GM18861 (cell line): Measurements from ENCODE around the gene DDR2.
"Not testable (repeated sequence)": the region's sequence is repeated elsewhere in the genome, so short reads cannot be mapped to it uniquely, and the experiment has no call there.

Experiments used
- ATAC-seq: cut with Tn5 transposase; IDR thresholded peaks from one replicate; pipeline ENCODE4 v1.9.1; 2021; ENCODE audit not compliant: unreplicated experiment

The DDR2 gene

DNA sequence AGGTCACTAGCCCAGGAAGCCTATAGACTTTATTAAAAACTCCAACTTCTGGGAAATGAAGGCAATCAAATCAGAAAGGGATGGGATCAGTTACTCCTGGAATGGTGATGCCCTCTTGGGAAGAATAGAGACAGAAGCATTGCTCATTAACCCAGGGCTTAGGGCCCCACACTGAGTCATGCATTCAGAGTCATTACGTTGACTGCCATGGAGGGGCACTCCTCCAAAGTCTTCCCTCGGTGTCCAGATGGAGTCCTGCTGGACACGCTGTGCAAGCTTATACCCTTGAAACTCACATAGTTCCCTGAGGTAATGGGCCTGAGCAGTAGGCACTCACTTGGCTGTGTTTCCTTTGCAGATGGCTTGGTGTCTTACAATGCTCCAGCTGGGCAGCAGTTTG is 123.0 kb downstream of the DDR2 start:
- ATAC-seq, result no peak

DNA sequence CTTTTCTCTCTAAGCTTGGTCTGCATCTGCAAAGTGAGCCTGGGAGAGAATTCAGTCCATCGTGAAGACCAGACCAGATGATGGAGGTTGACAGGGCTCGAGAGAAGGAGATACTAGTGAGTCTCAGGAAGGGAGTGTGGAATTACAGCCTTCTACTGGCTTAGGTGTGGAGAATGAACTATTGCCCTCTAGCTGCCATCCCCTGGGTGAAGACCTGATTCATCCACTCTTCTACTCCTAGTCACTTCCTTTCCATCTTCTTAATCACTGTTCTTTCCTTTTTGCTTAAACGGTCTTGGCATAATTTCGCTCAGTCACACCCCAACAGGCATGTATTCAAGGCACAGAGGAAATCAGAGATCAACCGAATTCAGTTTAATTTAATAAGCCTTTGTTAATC is 124.3 kb downstream of the DDR2 start:
- no peak for ATAC-seq

DNA sequence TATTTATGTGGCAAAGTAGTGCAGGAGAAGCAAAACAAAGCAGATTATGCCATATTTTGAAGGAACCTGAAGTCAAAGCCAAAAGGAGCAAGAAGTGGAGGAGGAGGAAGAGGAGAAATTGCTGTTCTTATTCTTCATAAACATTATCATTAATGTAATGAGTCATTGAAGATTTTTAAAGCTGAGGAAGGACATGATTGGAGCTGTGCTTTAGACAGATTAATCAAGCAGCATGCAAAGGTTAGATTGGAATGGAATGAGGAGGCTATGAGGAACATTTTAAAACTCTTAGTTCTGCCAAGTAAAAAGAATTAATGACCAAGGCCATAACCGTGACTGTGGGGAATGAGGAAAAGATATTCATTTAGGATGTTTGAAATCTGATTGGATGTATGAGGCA is 125.2 kb downstream of the DDR2 start:
- no peak for ATAC-seq

DNA sequence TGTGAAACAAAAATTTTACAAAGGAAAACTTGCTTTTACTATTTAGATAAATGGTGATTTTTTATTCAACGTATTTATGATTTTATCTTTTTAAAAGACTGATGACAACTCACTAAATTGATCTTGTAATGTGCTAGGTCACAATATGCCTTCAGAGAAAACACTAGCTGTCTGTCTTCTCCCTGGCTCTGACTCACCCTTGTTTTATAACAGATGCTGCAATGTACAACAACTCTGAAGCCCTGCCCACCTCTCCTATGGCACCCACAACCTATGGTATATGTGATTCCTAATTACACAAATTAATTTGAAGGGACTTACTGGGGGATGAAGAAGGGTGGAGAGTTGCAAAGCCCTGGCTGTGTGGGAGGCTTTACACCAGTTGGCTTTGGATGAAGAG is 133.5 kb downstream of the DDR2 start:
- no peak for ATAC-seq

DNA sequence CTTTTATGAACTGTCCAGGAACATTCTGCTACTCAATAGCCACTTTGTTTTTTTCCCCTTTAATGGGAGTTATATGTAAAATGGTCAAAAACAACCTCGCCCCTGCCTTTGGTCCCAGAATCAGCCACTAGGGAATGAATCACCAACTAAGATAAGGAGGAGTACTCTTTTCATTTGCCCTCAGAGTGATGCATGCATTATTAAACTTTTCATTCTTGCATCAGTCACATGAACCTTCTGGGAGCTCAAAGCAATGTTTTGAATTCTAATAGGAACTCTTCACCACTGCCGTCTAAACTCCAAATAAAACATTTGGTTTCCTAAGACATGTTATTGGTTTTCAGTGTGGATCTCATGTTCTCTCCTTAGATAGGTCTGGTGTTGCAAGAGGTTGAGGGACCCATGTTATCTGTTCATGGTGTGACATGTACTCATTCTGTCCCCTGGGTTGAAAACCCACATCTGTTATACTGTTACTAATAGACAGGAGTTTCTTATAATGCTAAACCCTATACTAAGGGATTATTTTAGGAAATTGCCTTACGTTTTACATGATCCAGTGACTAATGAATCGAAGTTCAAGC is 140.4 kb downstream of the DDR2 start:
- ATAC-seq, result no peak

DNA sequence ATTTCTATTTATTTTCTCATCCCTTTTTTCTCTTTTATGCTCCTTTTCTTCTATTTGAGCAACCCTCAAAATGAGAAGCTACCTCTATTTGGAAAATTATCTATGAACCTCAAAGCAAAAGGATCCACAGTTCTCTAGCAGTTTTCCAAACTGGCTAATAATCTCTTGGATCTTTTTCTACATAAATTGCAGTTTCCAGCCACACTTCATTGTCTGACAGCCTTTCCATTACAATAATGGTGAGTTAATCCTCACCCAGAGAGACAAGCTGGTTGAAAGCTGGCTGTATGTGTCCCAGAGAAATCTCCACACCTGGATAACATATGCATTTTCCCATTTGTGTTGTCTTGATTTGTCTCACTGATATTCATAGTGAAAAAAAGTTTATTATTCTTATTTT is 141.7 kb downstream of the DDR2 start:
- ATAC-seq, result no peak

DNA sequence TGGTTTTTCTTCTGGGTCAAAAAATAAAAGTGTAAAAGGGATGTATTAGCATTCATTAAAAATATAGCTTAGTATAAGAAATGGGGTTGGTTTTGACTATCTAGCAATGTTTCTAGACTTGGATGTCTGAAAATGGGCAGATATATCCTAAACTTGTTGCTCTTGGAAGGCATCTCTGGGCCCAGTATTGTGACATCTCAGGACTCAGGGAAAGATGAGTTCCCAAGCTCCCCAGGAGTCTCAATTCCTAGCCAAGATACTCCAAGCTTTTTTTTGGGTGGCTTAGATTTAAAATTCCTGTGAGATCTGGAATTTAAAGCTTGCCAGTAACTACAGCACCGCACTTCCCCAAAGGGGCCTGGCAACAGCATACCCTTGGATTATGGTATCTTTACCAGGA is 146.8 kb downstream of the DDR2 start:
- ATAC-seq, result no peak

DNA sequence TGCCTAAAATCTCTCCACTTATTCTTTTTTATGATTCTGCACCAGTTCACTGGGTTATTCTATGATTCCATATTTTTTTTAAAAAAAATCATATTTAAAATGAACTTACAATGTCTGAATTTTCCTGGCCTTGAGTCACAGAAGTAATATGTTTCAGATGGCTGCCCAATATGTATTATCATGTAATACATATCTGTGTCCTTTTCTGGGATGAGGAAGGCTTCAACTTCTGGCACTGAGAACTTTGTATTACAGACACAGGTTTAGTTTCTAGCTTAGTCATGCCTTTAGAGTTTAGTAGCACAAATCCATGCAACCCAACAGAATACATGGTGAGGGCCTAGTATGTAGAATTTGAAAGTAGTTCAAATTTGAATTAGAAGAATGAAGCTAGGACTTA is 150.4 kb downstream of the DDR2 start:
- no peak for ATAC-seq

DNA sequence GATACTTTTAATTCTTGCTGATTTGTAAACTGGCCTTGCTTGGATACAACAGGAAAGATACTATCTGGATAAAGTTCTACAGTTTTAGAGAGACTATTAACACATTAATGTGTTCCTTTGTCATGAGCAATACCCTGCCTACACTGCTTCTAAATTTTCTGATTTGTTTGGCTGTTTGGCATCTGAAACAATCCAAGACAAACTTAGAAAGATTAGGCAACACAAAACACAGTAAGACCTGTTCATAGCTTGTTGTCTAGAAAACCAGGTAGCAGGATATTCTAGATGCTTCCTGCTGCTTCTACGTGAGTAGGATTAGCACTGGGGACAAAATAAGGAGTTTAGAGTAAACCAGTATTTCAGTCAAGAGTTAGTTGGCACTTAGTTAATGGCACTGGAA is 152.7 kb downstream of the DDR2 start:
- not testable (repeated sequence) for ATAC-seq

DNA sequence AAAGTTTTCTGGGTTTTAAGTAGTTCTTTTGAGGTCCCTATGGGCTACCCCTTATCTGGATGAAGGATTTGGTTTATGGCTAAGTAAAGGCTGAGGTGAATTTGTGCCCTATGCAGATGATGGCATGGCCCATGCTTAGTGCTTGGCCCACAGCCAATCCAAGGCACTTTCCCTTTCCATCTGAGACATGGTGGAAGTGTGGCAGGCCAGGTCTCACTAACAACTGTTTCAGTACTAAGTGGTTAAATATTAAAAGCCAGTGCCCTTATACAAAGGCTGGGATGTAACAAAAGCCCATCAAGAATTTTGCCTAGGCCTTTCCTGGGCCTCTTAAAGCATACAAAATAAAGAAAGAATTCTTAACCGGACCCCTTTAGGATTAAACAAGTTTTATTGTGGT is 156.5 kb downstream of the DDR2 start:
- ATAC-seq, result not testable (repeated sequence)

DNA sequence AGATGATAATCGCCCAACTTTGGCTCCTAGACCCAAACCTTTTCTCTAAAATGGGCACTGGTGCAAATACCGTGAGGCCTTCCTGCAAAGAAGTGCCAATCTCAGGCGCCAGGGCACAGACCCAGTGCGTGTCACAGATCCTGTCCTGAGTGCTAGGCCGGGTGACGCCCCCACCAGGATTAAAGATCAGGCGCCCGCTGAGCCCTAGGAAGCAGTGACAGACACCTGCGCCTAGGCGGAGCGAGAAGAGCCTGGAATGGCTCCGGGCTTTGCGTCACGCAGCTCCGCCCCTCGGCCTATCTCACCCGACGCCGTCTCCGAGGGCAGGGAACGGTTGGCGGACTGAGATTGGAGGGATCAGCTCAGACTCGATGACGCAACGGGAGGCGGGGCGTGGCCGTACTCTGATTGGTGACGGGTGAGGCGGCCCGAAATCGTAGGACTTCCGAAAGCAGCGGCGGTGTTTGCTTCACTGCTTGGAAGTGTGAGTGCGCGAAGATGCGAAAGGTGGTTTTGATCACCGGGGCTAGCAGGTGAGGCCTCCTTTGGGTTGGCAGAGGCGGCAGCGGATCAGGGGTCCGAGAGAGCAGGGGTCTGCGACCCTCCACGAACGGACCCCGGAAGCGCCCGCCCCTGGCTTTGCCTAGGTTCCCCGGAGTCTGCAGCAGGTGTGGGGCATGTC is 158.2 kb downstream of the DDR2 start, which contains the start of gene HSD17B7:
TSS of gene HSD17B7 (plus strand) at position 400 of the 682 bp plus-strand sequence. CDS start at position 499, 99 bp downstream.
- ATAC-seq, result peak; percentile 98

DNA sequence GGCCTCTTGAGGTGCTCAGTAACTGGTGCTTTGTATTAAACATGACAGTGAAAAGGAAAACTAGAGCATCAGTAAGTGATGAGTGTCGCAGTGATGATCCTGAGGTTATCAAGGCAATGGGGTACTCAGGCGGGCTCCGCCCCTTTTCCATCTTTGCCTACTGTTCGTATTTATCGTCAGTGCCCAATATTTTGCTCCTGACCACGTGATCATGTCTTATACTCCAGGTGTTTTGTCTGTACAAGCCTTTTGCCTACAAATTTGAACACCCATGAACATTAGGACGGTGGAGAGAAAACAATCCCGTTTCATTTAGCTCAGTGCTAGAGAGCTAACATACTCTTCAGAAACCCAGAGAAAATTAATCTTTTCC is 158.7 kb downstream of the DDR2 start:
- ATAC-seq, result not testable (repeated sequence)

DNA sequence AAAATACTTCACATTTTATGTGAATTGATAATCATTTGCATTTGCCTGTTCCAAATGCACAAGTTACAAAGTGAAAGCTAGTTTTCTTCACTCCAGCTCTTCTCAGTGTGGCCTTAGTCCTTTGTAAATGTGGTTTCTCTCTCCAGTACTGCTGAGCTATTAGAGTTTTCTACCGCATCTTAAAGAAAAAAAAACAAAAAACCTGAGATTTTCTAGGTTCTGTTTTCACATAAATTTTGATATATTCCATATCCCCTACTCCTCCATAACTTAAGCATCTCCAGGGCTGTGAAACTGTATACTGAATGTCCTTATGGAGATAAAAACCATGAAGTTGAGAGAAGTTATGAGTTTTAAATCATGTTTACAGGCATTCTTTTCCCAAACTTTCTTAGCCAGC is 162.0 kb downstream of the DDR2 start:
- not testable (repeated sequence) for ATAC-seq

DNA sequence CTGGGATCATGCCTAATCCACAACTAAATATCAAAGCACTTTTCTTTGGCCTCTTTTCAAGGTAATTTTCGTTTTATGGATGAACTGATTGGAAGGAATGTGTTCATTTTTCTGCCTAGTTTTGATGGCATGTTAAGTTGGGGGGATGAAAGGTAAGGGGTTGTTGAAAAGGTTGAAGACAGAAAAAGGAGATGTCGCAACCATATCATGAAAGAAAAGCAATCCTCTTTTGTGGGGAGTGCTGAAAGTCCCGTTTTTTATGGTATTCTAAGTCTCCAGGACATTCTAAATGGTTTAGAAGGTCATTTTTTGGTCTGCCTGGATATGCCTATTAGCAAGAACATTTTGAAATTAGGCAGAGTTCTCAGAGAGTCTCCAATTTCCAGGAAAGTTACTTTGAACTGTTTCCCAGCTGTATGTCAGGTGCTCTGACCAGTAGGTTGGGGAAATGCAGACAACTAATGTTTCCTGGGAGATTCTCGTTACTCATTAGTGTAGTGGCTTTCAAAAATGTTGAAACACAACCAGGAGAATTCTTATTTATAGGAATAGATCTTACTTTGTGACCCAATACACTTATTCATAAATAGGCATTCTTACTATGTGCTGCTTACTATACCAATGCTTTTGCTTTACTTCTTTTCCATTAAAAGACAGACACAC is 164.5 kb downstream of the DDR2 start:
- ATAC-seq, result not testable (repeated sequence)

DNA sequence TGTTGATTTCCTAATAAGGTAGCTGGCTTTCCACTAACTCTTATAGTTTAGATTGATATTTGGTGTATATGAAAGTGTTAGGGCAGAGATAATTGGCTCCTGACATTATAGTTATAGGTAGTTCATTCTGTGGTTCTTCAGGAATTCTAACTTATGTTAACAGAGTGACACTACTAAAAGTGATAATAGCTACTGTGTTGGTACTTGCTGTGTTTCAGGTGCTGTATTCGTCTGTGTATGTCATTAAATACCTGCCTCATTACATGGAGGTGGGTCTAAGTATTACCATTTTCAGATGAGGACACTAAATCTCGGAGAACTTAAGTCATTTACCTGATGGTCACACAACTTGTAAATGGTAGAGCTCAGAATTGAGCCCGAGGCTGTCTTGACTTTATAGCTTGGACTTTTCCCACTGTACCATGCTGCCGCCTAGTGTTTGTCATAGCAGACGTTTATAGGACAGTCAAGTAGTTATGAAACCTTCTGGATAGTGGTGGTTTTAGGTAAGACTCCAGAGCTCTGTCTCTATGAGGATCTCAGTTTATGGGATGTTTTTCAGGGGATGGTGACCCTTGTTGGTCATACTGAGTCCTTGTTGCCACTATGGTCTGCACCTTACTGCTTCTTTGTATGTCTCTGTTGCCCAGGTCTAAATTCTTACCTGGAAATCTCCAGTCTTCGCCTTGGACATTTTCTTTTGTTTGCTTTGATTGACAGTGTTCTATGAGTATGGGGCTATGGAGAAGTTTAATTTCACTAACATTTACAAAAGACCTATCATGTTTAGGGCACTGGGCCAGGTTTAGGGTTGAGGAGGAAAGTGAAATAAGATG is 167.9 kb downstream of the DDR2 start:
- peak; percentile 51 for ATAC-seq

DNA sequence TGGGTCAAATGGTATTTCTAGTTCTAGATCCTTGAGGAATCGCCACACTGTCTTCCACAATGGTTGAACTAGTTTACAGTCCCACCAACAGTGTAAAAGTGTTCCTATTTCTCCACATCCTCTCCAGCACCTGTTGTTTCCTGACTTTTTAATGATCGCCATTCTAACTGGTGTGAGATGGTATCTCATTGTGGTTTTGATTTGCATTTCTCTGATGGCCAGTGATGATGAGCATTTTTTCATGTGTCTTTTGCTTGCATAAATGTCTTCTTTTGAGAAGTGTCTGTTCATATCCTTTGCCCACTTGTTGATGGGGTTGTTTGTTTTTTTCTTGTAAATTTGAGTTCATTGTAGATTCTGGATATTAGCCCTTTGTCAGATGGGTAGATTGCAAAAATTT is 175.2 kb downstream of the DDR2 start:
- not testable (repeated sequence) for ATAC-seq

DNA sequence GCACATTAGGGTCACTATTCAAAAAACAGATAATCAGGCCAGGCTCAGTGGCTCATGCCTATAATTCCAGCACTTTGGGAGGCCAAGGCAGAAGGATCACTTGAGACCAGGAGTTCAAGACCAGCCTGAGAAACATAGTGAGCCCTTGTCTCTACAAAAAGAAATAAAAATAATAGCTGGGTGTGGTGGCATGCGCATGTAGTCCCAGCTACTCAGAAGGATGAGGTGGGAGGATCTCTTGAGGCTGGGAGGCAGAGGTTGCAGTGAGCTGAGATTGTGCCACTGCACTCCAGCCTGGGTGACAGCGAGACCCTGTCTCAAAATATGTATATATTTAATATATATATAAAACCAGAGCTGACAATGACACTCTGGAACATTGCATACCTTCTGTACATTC is 180.1 kb downstream of the DDR2 start:
- not testable (repeated sequence) for ATAC-seq

DNA sequence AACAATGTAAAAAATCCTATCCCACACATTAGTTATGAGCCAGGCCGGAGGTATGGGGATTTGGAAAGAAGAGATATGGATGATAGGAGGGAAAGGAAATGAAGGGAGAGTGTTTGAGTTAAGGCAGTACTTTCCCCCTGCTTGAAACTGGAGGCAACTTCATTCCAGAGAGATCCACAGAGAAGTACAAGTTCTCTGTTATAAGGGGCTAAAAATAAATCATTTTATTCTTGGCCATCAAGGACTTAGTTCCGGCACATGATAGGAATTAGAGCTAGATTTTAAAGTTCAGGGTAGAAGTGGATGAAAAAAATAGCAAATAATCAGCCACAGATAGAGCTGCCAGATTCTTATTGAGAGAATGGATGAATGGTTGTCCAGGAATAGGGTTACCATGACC is 185.9 kb downstream of the DDR2 start:
- ATAC-seq, result not testable (repeated sequence)

DNA sequence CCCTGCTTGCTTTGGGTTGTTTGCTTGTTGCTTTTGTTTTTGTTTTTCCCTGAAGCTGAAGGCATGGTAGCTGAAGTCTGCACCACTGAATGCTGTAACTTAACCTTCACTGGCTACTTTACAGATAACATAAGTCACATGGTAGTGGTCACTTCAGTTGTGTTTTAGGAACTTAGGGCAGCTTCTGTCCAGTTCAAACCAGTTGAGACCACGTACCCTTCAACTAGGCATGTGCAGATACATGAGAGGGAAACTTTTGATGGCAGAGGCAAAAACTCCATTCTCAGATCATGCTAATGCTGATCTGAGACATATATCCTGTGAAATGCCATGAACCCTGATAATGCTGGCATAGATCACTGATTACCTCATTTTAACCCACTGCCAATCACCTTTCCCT is 186.4 kb downstream of the DDR2 start:
- not testable (repeated sequence) for ATAC-seq

DNA sequence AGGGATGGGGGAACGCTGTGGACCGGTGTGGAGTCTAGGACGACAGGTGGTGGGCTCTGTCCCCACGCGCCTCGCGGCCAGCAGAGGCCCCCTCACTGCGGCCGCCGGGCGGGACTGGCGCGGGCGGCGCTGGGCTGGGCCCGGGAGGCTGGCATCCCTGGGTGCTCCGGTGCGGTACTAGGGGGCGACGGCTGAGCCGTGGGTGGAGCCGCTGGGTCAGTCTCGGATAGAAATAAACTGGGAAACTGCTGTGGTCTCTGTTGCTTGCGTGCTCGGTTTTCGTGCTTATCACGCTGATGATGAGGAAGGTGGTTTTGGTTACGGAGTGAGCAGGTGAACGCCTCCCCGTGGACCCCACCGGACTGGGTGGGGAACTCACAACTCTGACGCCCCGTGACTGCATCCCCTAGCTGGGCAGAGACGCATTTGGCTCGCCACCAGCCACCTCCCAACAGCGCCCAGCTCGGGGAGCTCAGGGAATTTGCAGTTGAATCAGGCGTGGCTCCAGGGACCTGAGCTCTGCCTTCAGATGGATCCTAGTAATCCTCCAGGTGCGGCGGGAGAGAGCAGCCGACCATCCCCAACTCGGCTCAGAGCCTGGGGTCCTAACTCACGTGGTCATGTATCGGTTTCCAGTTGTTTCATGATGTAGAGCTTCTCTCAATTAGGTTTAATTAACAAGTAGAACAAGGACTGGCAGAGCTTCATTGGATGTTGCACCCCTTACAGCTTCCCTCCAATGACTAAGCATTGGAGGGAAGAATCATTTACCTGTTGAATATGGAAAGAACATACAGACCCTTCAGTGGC is 190.3 kb downstream of the DDR2 start:
- no peak for ATAC-seq

DNA sequence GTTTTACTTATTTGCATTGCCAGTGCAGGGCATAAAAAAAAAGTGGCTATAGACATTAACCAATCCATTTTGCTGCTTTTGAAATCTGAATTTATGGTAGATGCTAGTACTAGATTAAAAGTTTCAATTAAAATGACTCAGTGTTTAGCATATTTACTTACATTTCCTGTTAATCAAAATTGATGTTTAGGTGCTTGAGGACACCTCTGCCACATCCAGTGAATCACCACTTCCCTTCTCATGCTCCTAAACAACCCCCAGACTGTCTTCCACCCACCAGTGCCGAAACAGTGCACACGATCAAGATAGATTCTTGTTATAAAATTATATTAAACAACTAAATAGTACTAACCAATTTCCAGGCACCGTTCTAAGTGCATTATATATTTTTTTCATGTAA is 191.0 kb downstream of the DDR2 start:
- ATAC-seq, result no peak
